Measurements from ENCODE around the gene MRPS6. TPM values are rescaled to one million over a fixed set of nuclear protein-coding genes. Genes with fewer than 3 reads are reported as not detected.

The MRPS6 gene
- total RNA-seq, 3 donors from 2014 or later = 89.8 to 98.8 (median 98.6) TPM

GRCh38 chr21:34077888-34078287 is 4.5 kb downstream of the MRPS6 start:
- Mint-ChIP-seq H3K9me3 (no peaks in the 10 kb centered on the region), H3K27me3 (ENCODE audit: low read depth) (no peaks in the 10 kb centered on the region), H3K4me3 (peak overlapping the region; percentile 63), H3K4me1 (ENCODE audit: low read depth) (peaks cover 82% of the 10 kb centered on the region), H3K36me3 (ENCODE audit: insufficient read depth) (peaks cover 55% of the 10 kb centered on the region)
- DNase-seq (no peak), ATAC-seq (no peak)

- Mint-ChIP-seq H3K9me3 (no peaks in the 10 kb centered on the region), H3K4me3 (peak overlapping the region; percentile 63), H3K36me3 (ENCODE audit: insufficient read depth) (peaks cover 61% of the 10 kb centered on the region), H3K4me1 (ENCODE audit: low read depth) (peaks cover 92% of the 10 kb centered on the region), H3K27me3 (ENCODE audit: low read depth) (no peaks in the 10 kb centered on the region)
- DNase-seq (no peak), ATAC-seq (no peak)
These were observed 5.5 kb downstream of the MRPS6 start for GRCh38 chr21:34078915-34079314.

GRCh38 chr21:34080710-34081109 is 7.3 kb downstream of the MRPS6 start:
- H3K4me3 Mint-ChIP-seq = no peak overlapping the region
- peaks cover 58% of the 10 kb centered on the region for H3K36me3 Mint-ChIP-seq (ENCODE audit: insufficient read depth)
- no peaks in the 10 kb centered on the region for H3K9me3 Mint-ChIP-seq
- H3K27me3 Mint-ChIP-seq (ENCODE audit: low read depth) = no peaks in the 10 kb centered on the region
- DNase-seq = no peak
- peaks cover 90% of the 10 kb centered on the region for H3K4me1 Mint-ChIP-seq (ENCODE audit: low read depth)
- ATAC-seq = no peak

- ATAC-seq (no peak), DNase-seq (no peak)
- peaks cover 71% of the 10 kb centered on the region for H3K4me1 Mint-ChIP-seq (ENCODE audit: low read depth)
- peaks cover 50% of the 10 kb centered on the region for H3K36me3 Mint-ChIP-seq (ENCODE audit: insufficient read depth)
- H3K9me3 Mint-ChIP-seq = no peaks in the 10 kb centered on the region
- H3K27me3 Mint-ChIP-seq (ENCODE audit: low read depth) = no peaks in the 10 kb centered on the region
- no peak overlapping the region for H3K4me3 Mint-ChIP-seq
These were observed 9.4 kb downstream of the MRPS6 start for GRCh38 chr21:34082769-34083168.

- Mint-ChIP-seq H3K4me1 (ENCODE audit: low read depth) (peaks cover 65% of the 10 kb centered on the region), H3K36me3 (ENCODE audit: insufficient read depth) (peaks cover 46% of the 10 kb centered on the region), H3K9me3 (no peaks in the 10 kb centered on the region), H3K27me3 (ENCODE audit: low read depth) (no peaks in the 10 kb centered on the region), H3K4me3 (no peak overlapping the region)
- ATAC-seq (no peak), DNase-seq (no peak)
These were observed 10.0 kb downstream of the MRPS6 start for GRCh38 chr21:34083357-34083756.

- ATAC-seq = no peak
- Mint-ChIP-seq H3K27me3 (ENCODE audit: low read depth) (no peaks in the 10 kb centered on the region), H3K4me3 (no peak overlapping the region), H3K9me3 (no peaks in the 10 kb centered on the region), H3K4me1 (ENCODE audit: low read depth) (peaks cover 56% of the 10 kb centered on the region), H3K36me3 (ENCODE audit: insufficient read depth) (peaks cover 35% of the 10 kb centered on the region)
- DNase-seq = no peak
These were observed 11.8 kb downstream of the MRPS6 start for GRCh38 chr21:34085129-34085528.

- peak; percentile 33 to 43 for ATAC-seq
- DNase-seq = no peak
- Mint-ChIP-seq H3K4me3 (no peak overlapping the region), H3K9me3 (no peaks in the 10 kb centered on the region), H3K36me3 (ENCODE audit: insufficient read depth) (peaks cover 21% of the 10 kb centered on the region), H3K27me3 (ENCODE audit: low read depth) (no peaks in the 10 kb centered on the region), H3K4me1 (ENCODE audit: low read depth) (peaks cover 54% of the 10 kb centered on the region)
These were observed 13.5 kb downstream of the MRPS6 start for GRCh38 chr21:34086887-34087306.

- DNase-seq (no peak), ATAC-seq (no peak)
- Mint-ChIP-seq H3K36me3 (ENCODE audit: insufficient read depth) (peaks cover 10% of the 10 kb centered on the region), H3K4me3 (no peak overlapping the region), H3K27me3 (ENCODE audit: low read depth) (no peaks in the 10 kb centered on the region), H3K4me1 (ENCODE audit: low read depth) (peaks cover 50% of the 10 kb centered on the region), H3K9me3 (no peaks in the 10 kb centered on the region)
These were observed 15.4 kb downstream of the MRPS6 start for GRCh38 chr21:34088752-34089151.

GRCh38 chr21:34091032-34091431 is 17.7 kb downstream of the MRPS6 start:
- DNase-seq (no peak), ATAC-seq (no peak)
- no peaks in the 10 kb centered on the region for H3K9me3 Mint-ChIP-seq
- H3K27me3 Mint-ChIP-seq (ENCODE audit: low read depth) = no peaks in the 10 kb centered on the region
- H3K4me1 Mint-ChIP-seq (ENCODE audit: low read depth) = peaks cover 44% of the 10 kb centered on the region
- peaks cover 21% of the 10 kb centered on the region for H3K36me3 Mint-ChIP-seq (ENCODE audit: insufficient read depth)
- no peak overlapping the region for H3K4me3 Mint-ChIP-seq

GRCh38 chr21:34091607-34092006 is 18.2 kb downstream of the MRPS6 start:
- DNase-seq (no peak), ATAC-seq (no peak)
- no peaks in the 10 kb centered on the region for H3K9me3 Mint-ChIP-seq
- H3K4me1 Mint-ChIP-seq (ENCODE audit: low read depth) = peaks cover 45% of the 10 kb centered on the region
- no peak overlapping the region for H3K4me3 Mint-ChIP-seq
- no peaks in the 10 kb centered on the region for H3K27me3 Mint-ChIP-seq (ENCODE audit: low read depth)
- peaks cover 27% of the 10 kb centered on the region for H3K36me3 Mint-ChIP-seq (ENCODE audit: insufficient read depth)

GRCh38 chr21:34092262-34092921 is 19.0 kb downstream of the MRPS6 start:
- Mint-ChIP-seq H3K4me1 (ENCODE audit: low read depth) (peaks cover 53% of the 10 kb centered on the region), H3K27me3 (ENCODE audit: low read depth) (no peaks in the 10 kb centered on the region), H3K36me3 (ENCODE audit: insufficient read depth) (peaks cover 34% of the 10 kb centered on the region), H3K4me3 (no peak overlapping the region), H3K9me3 (no peaks in the 10 kb centered on the region)
- DNase-seq (no peak), ATAC-seq (peak; percentile 54 to 64)

- Mint-ChIP-seq H3K9me3 (no peaks in the 10 kb centered on the region), H3K4me1 (ENCODE audit: low read depth) (peaks cover 57% of the 10 kb centered on the region), H3K27me3 (ENCODE audit: low read depth) (no peaks in the 10 kb centered on the region), H3K36me3 (ENCODE audit: insufficient read depth) (peaks cover 39% of the 10 kb centered on the region), H3K4me3 (no peak overlapping the region)
- no peak for DNase-seq
- no peak for ATAC-seq
These were observed 19.7 kb downstream of the MRPS6 start for GRCh38 chr21:34093083-34093482.

- DNase-seq (no peak), ATAC-seq (no peak)
- Mint-ChIP-seq H3K9me3 (no peaks in the 10 kb centered on the region), H3K4me1 (ENCODE audit: low read depth) (peaks cover 63% of the 10 kb centered on the region), H3K27me3 (ENCODE audit: low read depth) (no peaks in the 10 kb centered on the region), H3K36me3 (ENCODE audit: insufficient read depth) (peaks cover 45% of the 10 kb centered on the region), H3K4me3 (no peak overlapping the region)
These were observed 21.6 kb downstream of the MRPS6 start for GRCh38 chr21:34094949-34095348.

- H3K4me3 Mint-ChIP-seq = no peak overlapping the region
- DNase-seq = no peak
- no peaks in the 10 kb centered on the region for H3K27me3 Mint-ChIP-seq (ENCODE audit: low read depth)
- H3K9me3 Mint-ChIP-seq = no peaks in the 10 kb centered on the region
- H3K4me1 Mint-ChIP-seq (ENCODE audit: low read depth) = peaks cover 66% of the 10 kb centered on the region
- H3K36me3 Mint-ChIP-seq (ENCODE audit: insufficient read depth) = peaks cover 54% of the 10 kb centered on the region
- no peak for ATAC-seq
These were observed 24.1 kb downstream of the MRPS6 start for GRCh38 chr21:34097442-34097841.

- Mint-ChIP-seq H3K27me3 (ENCODE audit: low read depth) (no peaks in the 10 kb centered on the region), H3K9me3 (no peaks in the 10 kb centered on the region), H3K4me1 (ENCODE audit: low read depth) (peaks cover 68% of the 10 kb centered on the region), H3K36me3 (ENCODE audit: insufficient read depth) (peaks cover 56% of the 10 kb centered on the region), H3K4me3 (no peak overlapping the region)
- ATAC-seq (no peak), DNase-seq (no peak)
These were observed 27.0 kb downstream of the MRPS6 start for GRCh38 chr21:34100337-34100736.

Measured in activated T-cell treated with anti-CD3 and anti-CD28 coated beads, Interleukin-2, amount 50 U/mL, for 4 hours (primary cell).